HG02943 (cell line): ENCODE measurements around the gene FRMPD4.

Experiments
- ATAC-seq: cut with Tn5 transposase; IDR thresholded peaks from one replicate; pipeline ENCODE4 v1.9.1; 2021; ENCODE audit warnings: mild to moderate bottlenecking, low read depth, moderate library complexity; ENCODE audit not compliant: unreplicated experiment

The FRMPD4 gene

DNA sequence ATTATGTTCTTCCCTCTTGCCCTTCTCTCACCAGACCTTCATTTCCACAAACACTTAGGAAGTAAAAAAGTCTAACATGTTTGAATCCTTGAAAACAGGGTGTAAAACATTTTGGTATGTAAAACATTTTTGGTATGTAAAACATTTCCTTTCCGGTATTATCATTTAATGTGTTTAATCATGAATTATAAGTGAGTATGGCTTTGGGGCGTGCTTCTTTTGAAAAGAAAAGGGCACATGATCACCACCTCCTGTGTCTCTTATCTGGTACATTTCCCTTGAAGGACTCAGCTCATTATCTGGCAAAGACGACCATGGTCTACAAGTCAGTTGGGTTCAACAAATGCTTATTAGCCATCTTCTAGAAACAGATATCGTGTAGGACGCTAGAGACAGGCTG, 283.6 kb downstream of the FRMPD4 start:
- no peak for ATAC-seq

DNA sequence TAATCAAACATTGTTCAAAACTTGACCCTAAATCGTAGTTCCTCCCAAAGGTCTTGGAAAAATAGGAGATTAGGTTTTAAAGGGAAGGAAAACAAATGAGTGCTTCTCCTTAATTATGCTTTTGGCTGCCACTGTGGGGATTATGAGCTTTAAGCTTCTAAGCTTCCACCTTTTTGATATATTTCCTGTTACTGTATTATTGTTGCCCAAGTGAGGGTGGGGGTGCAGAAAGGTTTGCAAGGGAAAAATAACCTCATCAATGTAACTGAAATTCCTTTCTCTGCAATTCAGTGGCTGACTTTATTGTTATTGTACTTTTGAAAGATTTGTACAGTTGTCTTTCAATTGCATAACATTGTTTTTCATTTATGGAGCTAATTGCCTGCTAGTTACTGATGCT, 285.1 kb downstream of the FRMPD4 start:
- no peak for ATAC-seq

DNA sequence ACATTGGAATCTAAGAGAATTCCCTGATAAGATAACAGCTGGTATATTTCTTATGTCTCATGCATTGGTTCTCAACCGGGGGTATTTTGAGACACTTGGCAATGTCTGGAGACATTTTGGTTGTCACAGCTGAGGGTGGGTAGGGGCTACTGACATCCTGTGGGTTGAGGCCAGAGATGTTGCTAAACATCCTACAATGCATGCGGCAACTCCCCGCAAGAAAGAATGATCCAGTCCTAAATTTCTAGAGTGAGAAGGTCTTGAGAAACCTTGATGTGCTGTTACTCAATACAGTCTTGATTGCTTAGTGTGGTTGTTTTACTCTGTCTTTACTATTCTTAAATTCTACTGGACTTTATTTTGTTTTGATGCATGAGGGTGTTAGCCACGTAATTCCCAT, 287.2 kb downstream of the FRMPD4 start:
- ATAC-seq, result no peak

DNA sequence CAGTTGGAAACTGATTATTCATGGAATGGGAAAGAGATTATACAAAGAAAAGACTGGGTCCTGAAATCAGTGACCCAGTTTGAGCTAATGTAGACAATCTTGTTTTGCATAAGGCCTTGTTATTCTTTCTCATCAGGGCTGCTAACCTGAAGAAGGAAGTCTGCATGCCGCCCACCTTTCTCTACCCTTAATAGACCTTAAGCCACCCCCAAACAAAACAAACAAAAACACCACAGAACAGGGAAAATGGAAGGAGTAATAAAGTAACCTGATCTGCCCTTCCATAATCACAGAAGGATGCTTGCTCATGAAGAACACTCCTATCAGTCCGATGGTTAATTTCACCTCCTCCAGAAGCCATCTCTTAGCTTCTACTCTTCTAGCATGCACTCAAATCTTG, 288.1 kb downstream of the FRMPD4 start:
- ATAC-seq, result no peak

DNA sequence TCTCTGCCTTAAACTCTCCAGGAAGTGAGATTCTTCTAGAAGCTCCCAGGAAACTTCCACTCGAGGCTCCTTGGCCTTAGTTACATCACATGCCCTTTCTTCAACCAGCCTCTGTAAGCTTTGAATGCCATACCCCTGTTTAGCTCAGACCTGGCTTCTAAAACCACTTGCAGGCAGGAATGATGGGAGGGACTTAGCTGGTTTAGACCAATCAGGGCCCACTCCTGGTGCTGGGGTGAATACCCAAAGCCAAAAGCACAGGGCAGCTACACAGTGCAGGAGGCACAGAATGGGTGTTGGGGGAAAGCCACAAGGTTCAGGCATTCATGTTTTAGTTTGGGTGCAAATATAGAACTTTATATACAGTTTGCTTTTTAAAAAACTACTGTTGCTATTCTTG, 296.2 kb downstream of the FRMPD4 start:
- ATAC-seq, result no peak

DNA sequence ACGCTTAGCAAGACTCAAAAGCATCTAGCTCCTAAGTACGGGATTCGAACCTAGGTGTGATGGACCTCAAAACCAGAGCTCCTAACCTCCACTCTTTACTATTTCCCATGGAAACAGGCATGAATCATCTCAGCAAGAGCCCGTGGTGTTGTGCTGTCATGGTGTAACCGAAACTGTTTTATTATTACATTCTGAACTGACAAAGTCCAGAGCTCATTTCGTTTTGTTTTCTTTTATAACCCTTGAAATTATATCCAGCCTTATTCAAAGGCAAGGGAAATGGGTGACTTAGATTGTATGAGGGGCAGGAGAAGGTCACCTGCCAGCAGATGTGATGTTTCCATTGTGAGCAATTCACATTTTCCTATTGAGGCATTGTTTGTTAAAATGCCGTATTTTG, 301.1 kb downstream of the FRMPD4 start:
- ATAC-seq, result no peak

DNA sequence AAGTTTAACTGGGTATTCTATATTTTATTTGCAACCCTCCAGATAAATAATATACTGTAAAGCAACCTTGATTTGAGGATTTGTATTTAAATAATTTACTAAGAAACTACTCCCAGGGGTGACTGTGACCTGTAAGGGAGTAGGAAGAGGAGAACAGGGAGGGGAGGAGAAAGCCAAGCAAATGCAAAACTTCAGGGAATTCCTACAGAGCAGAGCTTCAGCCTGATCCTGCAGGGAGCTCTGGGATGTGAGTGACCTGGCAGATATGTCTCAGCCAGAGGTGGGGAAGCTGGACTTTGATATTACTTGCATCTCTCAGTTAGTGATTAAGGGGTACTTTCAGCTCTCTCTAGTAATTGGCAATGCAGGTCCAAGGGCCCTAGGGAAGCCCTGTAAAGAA, 302.0 kb downstream of the FRMPD4 start:
- ATAC-seq, result no peak

DNA sequence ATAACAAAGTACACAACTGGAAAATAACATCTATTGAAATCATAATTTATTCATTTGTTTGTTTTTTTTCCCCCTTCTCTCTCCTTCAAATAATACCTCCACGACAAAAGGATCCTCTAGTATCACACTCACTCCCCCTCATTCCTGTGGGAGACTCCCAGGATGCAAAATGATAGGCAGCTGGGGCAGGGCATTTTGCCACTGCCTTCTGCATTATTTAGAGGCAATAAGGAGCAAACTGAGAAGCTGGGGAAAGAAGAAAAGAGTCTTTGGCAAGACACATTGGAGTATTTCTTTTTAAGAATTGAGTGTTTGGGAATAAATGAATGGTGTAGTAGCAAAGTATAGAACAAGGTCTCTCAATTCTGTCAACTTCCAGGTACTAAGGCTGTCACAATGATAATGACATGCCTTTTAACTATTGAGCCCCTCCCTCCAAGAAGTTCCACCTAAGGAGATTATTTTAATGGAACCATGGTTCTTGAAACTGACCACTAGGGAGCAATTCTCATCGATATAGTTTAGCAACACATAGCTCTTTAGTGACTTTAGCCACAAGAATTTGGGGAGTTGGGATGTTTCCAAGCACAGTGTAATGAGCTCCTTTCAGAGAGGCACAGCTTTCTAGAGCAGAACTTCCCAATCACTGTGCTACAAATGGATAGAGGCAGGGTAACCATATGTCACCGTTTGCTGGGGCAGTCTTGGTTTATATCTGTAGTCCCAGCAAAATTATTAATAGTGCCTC, 303.3 kb downstream of the FRMPD4 start:
- no peak for ATAC-seq

DNA sequence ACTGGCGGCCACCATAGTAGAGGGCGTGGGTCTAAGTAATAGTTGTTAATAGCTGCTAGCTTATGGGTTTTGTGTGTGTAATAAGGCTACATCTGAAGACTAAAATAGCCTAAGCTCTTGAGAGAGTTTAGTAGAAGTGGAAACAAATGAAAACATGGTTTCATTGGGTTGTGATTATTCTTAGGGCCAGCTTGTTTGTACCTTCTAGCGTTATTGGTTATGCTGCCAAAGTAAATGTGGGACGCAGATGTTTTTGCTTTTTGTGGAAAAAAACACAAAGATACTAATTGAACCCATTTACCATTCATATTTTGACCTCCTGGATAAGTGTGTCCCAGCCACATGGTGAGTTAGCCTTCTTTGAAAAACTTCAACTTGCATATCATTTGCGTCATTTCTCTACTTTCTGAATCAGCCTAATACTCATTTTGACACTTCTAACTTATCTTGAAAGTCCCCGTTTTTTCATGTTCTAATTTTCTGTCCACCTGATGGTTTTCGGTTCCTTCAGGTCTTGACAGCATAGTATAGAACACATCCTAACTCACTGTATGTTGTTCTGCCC, 305.3 kb downstream of the FRMPD4 start:
- no peak for ATAC-seq

DNA sequence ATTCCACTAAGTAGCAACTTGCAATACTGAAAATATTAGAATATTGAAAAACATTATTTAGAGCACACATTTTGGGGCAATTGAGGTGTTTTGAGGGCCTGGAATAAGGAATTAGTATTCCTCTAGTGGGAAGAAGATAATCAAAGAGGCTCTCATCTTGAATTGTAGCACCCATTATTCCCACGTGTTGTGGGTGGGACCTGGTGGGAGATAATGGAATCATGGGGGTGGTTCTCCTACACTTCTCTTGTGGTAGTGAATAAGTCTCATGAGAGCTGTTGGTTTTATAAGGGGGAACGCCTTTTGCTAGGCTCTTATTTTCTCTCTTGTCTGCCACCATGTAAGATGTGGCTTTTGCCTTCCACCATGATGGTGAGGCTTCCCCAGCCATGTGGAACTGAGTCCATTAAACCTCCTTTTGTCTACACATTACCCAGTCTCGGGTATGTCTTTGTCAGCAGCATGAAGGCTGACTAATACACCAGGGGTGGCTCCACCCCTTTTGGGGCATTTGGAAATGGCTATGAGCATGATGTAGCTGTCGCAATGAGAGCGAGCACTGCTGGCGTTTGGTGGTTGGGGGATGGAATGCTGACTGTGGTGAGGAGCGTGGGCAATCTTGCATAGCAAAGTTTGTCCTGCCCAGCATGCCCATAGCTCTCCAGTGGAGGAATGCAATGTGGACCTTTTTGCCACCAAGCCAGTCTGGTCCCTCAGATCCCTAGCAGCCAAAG, 308.2 kb downstream of the FRMPD4 start:
- ATAC-seq, result no peak

DNA sequence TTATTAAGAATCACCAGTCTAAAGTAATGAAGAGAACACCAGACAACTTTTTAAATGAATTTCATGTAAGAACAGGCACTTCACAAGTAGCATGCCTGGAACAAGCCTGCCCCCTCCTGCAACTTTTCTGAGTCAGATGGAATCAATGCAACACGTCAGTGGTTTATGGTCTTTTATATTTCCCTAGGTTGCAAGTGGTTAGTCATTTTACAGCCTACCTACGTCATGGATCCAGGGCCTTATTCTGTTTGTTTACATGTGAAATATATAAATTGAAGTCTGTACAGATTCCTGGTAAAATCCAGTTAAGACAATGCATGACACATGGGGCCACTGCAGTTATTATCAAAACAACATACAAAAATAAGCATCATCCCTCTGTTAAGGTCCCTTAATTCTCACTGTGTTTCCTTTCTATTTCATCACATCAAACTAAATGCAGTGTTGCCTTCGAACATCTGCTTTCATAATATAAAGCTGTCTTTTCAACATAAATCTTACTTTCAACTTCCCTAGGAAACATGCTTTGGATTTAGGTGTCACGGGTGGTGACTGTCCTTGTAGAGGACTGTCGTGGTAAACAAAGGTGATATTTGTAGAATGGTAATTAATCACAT, 309.3 kb downstream of the FRMPD4 start:
- ATAC-seq, result no peak

DNA sequence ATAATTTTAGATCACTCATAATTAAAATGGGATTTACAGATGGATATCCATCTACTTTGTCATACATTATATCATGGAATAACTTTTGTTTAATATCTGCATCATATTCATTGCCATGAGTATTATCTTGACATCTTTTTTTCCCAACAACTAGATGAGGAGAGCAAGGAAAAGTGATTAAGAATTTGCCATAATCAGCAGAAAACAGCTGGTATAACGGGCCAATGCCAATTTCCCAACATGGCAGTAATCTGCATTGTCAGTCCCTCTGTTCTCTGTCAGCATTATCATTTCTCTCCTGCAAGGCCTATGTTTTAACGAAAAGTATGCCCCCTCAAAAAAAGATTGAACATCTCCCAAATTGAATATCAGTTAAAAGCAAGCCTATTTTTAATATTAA, 314.0 kb downstream of the FRMPD4 start:
- ATAC-seq, result no peak

DNA sequence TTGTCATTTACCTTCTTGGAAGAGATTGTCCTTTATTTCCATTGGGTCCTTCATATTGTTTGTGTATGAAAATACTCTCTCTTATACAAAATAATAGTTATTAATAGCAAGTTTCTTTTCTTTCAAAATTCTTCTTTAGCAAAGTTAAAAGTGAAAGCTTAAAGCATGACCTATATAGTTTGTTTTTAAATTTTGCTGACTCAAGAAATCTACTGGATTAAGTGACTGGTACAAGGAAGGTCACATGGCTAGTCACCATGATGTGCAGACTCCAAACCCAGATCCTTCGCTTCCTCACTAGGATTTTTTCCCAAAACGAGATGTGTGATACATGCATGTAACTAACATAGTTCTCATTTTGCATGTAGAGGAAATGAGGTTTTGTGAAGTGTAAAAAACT, 322.7 kb downstream of the FRMPD4 start:
- ATAC-seq, result no peak

DNA sequence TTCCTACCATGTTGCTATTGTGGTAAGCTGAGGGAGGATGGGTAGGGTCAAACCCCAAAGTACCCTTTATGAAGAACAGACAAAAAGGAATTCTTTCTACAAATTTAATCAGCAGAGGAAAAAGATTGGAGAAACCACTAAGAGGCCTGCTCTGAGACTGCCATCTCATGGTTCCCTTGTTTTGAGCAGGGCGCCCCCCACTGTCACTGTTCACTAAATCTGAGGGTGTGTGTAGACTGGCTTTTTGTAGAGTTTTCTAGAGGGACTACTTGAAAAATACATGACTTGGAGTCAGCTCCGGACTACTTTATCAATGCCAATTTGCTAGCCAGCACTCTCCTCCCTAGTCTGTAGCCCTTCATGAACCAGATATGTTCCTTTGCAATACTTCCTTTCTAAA, 324.8 kb downstream of the FRMPD4 start:
- ATAC-seq, result no peak

DNA sequence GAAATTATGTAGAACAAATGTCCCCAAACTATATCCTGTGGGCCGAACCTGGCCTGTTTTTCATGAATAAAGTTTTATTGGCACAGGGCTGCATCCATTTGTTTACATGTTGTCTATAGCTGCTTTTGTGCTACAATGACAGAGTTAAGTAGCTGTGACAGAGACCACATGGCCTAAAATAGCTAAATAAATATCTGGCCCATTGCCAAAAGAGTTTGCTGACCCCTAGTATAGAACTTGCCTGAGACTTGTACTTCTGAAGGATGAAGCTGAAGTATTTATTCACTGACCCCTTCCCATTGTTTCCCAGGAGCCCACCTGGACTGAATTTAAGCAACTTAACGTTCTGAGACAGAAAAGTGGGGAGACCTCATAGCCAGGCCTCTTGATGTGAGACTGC, 325.6 kb downstream of the FRMPD4 start:
- ATAC-seq, result no peak

DNA sequence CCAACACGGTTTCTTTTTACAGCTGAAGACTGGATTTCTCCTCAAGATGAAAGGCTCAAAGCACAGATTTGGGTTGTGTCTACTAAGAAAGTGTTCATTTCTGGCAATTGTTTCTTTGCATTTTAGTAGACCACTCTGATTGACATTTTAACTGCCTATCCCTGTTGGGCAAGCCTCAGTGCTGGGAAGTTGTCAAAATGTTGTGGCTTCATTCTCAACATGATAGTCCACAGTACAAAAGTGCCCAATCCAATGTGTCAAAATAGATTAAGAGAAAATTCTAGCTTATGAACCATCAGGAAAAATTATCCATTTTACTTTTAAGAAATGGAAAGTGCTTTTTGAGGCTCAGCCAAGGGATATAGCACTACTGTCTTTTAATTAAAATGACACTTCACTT, 329.0 kb downstream of the FRMPD4 start:
- ATAC-seq, result no peak

DNA sequence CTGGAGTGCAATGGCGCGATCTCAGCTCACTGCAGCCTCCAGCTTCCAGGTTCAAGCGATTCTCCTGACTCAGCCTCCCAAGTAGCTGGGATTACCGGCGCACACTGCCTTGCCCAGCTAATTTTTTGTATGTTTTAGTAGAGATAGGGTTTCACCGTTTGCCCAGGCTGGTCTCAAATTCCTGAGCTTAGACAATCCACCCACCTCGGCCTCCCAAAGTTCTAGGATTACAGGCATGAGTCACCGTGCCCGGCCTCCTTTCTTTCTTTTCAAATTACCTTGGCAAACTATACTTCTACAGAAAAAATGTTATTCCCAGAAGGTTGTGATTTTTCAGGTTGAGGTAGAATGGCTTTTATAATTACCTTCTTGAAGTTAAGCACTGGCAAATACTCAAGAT, 331.0 kb downstream of the FRMPD4 start:
- no peak for ATAC-seq

DNA sequence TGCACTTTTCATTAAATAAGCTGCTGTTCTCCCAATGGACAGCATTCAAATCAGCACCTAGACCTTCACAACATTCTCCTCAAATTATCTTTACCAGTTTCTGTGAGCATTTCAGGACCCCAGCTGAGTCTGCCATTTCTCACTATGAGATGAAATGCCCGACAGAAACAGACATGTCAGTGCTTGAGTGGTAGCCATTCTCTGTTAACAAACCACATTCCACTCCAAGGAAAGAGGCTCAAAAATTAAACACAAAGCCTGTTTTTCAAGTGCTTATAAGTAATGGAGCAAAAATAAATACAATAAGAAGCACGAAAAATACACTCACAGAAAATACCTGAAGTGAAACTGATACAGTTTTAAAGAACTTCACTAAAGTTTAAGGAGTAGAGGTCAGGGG, 332.8 kb downstream of the FRMPD4 start:
- no peak for ATAC-seq

DNA sequence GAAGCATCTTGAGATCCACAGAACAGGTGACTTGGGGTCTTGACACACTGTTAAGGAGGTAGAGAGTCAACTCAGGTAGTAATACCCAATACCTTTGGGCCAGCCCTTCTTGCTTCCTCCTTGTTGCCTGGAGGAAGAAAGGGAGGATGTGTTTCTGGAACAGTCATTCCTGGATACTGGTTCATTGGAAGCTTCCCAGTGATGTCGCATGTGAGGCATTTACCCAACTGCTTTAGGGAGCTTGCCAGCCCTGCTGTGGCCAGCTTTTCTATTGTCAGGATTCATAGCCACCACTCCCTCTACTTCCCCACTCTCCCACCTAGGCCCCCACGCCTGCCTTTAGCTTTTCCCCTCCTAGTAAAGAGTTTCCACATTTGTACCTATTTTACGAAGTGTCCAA, 342.7 kb downstream of the FRMPD4 start:
- ATAC-seq, result no peak

DNA sequence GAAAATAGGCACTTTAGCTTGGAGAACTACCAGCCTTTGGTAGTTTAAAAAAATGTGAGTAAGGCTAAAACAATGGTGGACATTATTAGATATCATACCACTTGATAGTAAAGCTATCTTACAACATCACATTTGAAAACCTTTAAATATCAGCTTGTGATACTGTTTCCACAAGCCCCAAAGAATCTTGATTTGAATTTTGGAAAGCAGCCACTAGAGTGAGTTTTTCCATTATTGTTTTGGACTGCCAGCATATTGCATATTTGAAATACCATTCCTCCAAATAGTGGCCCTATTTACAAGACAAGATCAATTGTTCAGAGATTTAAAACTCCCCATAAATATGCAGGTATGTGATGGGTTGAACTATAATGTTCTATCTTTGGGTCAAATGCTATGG, 349.9 kb downstream of the FRMPD4 start:
- no peak for ATAC-seq

DNA sequence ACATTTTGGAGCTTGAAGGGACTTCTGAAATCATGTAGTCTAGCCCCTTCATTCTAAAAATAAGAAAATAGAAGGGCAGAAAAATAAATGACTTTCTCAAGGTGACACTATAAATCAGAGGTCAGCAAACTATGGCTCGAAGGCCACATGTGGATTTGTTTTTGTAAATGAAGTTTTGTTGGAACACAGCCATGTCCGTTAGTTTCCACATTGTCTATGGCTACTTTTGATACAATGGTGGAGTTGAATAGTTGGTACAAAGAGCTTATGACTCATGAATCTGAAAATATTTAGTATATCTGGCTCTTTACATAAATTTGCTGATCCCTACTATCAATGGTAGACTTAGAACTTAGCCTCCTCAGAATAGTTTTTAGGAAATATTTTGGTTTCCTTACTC, 350.5 kb downstream of the FRMPD4 start:
- ATAC-seq, result no peak

DNA sequence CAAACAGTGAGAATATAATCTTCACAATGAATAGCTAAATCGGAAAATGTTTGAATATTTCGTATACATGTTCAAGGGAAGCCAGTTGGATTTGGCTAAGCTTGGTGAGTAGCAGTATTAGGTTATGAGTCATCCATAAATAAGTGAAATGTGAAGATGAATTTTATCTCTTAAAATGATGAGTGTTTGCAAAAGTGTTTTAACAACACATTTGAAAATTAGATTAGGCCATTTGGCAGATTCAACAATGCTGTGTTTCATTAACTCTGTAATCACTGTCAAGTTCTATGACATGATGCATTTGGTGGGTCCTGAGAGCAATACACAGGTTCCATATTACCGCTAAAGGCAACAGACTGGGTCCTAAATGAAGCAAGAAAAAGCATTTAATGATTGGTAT, 351.1 kb downstream of the FRMPD4 start:
- no peak for ATAC-seq
